Activated CD4-positive, alpha-beta T cell treated with anti-CD3 and anti-CD28 coated beads for 36 hours (primary cell): ENCODE data around the gene TBC1D4. TPM values are rescaled to one million over a fixed set of nuclear protein-coding genes. Genes with fewer than 3 reads are reported as not detected.
A peak's percentile ranks its signal among the peaks of the same experiment; 100 is the strongest.
"Not testable (repeated sequence)": the region's sequence is repeated elsewhere in the genome, so short reads cannot be mapped to it uniquely, and the experiment has no call there.

ENCODE experiments used
- ATAC-seq: fragments of 200-7000 bp; cut with Tn5 transposase; one replicate; pipeline ENCODE4 v1.10.0; 2021; ENCODE audit warnings: mild to moderate bottlenecking, moderate library complexity
- CTCF ChIA-PET: fragments of 350-600 bp; sonication (Branson Sonifier 250); formaldehyde crosslinking; loops from one replicate; lab custom pipeline; 2021; ENCODE audit warnings: antibody characterized with exemption; lab: Charles Lee
- POLR2A ChIA-PET: fragments of 350-600 bp; sonication (Branson Sonifier 250); formaldehyde crosslinking; loops from one replicate; lab custom pipeline; 2021; ENCODE audit warnings: antibody characterized with exemption, inconsistent platforms; lab: Charles Lee
- DNase-seq: peaks from one replicate; pipeline ENCODE4 v3.0.0-alpha.2; 2020
- H3K27ac Mint-ChIP-seq: one replicate; pipeline ENCODE4 v1.8.0; 2021; ENCODE audit warnings: mixed read lengths
- H3K27me3 Mint-ChIP-seq: one replicate; pipeline ENCODE4 v1.8.0; 2021; ENCODE audit warnings: mixed read lengths
- H3K36me3 Mint-ChIP-seq: one replicate; pipeline ENCODE4 v1.8.0; 2021; ENCODE audit warnings: low read depth, mixed read lengths
- H3K4me1 Mint-ChIP-seq: one replicate; pipeline ENCODE4 v1.8.0; 2021; ENCODE audit warnings: mixed read lengths
- H3K4me3 Mint-ChIP-seq: one replicate; pipeline ENCODE4 v1.8.0; 2021; ENCODE audit warnings: mild to moderate bottlenecking, moderate library complexity, mixed read lengths
- H3K9me3 Mint-ChIP-seq: one replicate; pipeline ENCODE4 v1.8.0; 2021; ENCODE audit warnings: low read depth, mixed read lengths
- intact Hi-C, 2 experiments: fragments of 100-400 bp; cut with DNase I in 1 of 2; cut with micrococcal nuclease in 1 of 2; formaldehyde crosslinking; loops; one replicate each; pipeline versions ENCODE4 v1.14.2 to v1.15.1; 2022 to 2024; cut with DNase I, micrococcal nuclease
- total RNA-seq, 2 experiments: library from RNA; stranded (reverse); gene quantifications; one replicate each; pipeline ENCODE4 v1.2.3, GENCODE V29; 2021

The TBC1D4 gene
- total RNA-seq, 2 experiments from 2014 or later = 29.4 to 31.7 TPM

- DNase-seq = peak; percentile 48
- no peaks in the 10 kb centered on the region for H3K27me3 Mint-ChIP-seq
- peak; percentile 80 for ATAC-seq
- CTCF ChIA-PET = interaction anchor here (0.6 to 1.1 kb wide), 4 partner anchors 8 to 1813 kb away, joined by 3 to 6 read pairs (median 3); no protein-coding TSS in a partner anchor
- POLR2A ChIA-PET = interaction anchor here (1.0 kb wide), 1 partner anchor 8 kb away, joined by 4 read pairs; no protein-coding TSS in a partner anchor
- H3K4me3 Mint-ChIP-seq = peak overlapping the region; percentile 69
- no peaks in the 10 kb centered on the region for H3K9me3 Mint-ChIP-seq
- peaks cover 67% of the 10 kb centered on the region for H3K4me1 Mint-ChIP-seq
- H3K27ac Mint-ChIP-seq = peak overlapping the region; percentile 95
- intact Hi-C loops = loop anchor here (1.0 to 5.0 kb wide), 4 partner anchors 8 to 1186 kb away; partner anchors contain the start of gene KLF12 (in 1 of the 2)
- H3K36me3 Mint-ChIP-seq = peaks cover 17% of the 10 kb centered on the region
Measured at GRCh38 chr13:75318138-75318833, 163.7 kb downstream of the TBC1D4 start.

GRCh38 chr13:75316427-75316826, 165.5 kb downstream of the TBC1D4 start:
- peaks cover 21% of the 10 kb centered on the region for H3K36me3 Mint-ChIP-seq
- ATAC-seq = no peak
- ChIA-PET CTCF (interaction anchor here (0.8 to 2.3 kb wide), 5 partner anchors 10 to 57 kb away, joined by 3 to 8 read pairs (median 3); no protein-coding TSS in a partner anchor), POLR2A (interaction anchor here (0.6 kb wide), 1 partner anchor 642 kb away, joined by 3 read pairs; no protein-coding TSS in a partner anchor)
- H3K9me3 Mint-ChIP-seq = no peaks in the 10 kb centered on the region
- H3K27me3 Mint-ChIP-seq = no peaks in the 10 kb centered on the region
- peaks cover 65% of the 10 kb centered on the region for H3K4me1 Mint-ChIP-seq
- peak overlapping the region; percentile 75 for H3K27ac Mint-ChIP-seq
- DNase-seq = no peak
- intact Hi-C loops = loop anchor here in 1 of 2 experiments (5.0 kb wide), 1 partner anchor 1184 kb away; the partner anchor contains the start of gene KLF12
- H3K4me3 Mint-ChIP-seq = no peak overlapping the region

GRCh38 chr13:75312884-75313520, 169.0 kb downstream of the TBC1D4 start:
- Mint-ChIP-seq H3K4me1 (peaks cover 65% of the 10 kb centered on the region), H3K36me3 (peaks cover 30% of the 10 kb centered on the region), H3K27me3 (no peaks in the 10 kb centered on the region), H3K27ac (peak overlapping the region; percentile 64), H3K4me3 (no peak overlapping the region), H3K9me3 (no peaks in the 10 kb centered on the region)
- peak; percentile 92 for ATAC-seq
- DNase-seq = peak; percentile 81
- CTCF ChIA-PET = interaction anchor here (0.7 to 3.1 kb wide), 7 partner anchors 14 to 58 kb away, joined by 3 to 11 read pairs (median 4); no protein-coding TSS in a partner anchor
- intact Hi-C loops = loop anchor here in 1 of 2 experiments (2.0 kb wide), 1 partner anchor 14 kb away; no protein-coding TSS in a partner anchor
- POLR2A ChIA-PET = interaction anchor here (0.6 to 1.1 kb wide), 3 partner anchors 13 to 53 kb away, joined by 3 to 9 read pairs (median 3); no protein-coding TSS in a partner anchor

- H3K9me3 Mint-ChIP-seq = no peaks in the 10 kb centered on the region
- intact Hi-C loops = loop anchor here in 1 of 2 experiments (5.0 kb wide), 1 partner anchor 172 kb away; the partner anchor contains the start of gene TBC1D4
- POLR2A ChIA-PET = no interaction called here
- H3K36me3 Mint-ChIP-seq = peaks cover 51% of the 10 kb centered on the region
- no peak overlapping the region for H3K27ac Mint-ChIP-seq
- CTCF ChIA-PET = interaction anchor here (0.7 to 1.5 kb wide), 5 partner anchors 9 to 56 kb away, joined by 3 to 6 read pairs (median 3); no protein-coding TSS in a partner anchor
- DNase-seq (no peak), ATAC-seq (no peak)
- H3K27me3 Mint-ChIP-seq = no peaks in the 10 kb centered on the region
- no peak overlapping the region for H3K4me3 Mint-ChIP-seq
- peaks cover 59% of the 10 kb centered on the region for H3K4me1 Mint-ChIP-seq
Measured at GRCh38 chr13:75309981-75310580, 171.9 kb downstream of the TBC1D4 start.

GRCh38 chr13:75308222-75308621, 173.7 kb downstream of the TBC1D4 start:
- H3K27me3 Mint-ChIP-seq = no peaks in the 10 kb centered on the region
- ATAC-seq (peak; percentile 77), DNase-seq (peak; percentile 78)
- H3K36me3 Mint-ChIP-seq = peaks cover 67% of the 10 kb centered on the region
- H3K27ac Mint-ChIP-seq = peak overlapping the region; percentile 67
- intact Hi-C loops = loop anchor here in 1 of 2 experiments (5.0 kb wide), 1 partner anchor 174 kb away; the partner anchor contains the start of gene TBC1D4
- ChIA-PET CTCF (no interaction called here), POLR2A (interaction anchor here (0.6 kb wide), 1 partner anchor 197 kb away, joined by 6 read pairs; no protein-coding TSS in a partner anchor)
- H3K9me3 Mint-ChIP-seq = peaks cover 5% of the 10 kb centered on the region
- H3K4me3 Mint-ChIP-seq = no peak overlapping the region
- peaks cover 64% of the 10 kb centered on the region for H3K4me1 Mint-ChIP-seq

- no peak for ATAC-seq
- H3K36me3 Mint-ChIP-seq = peaks cover 65% of the 10 kb centered on the region
- intact Hi-C loops = loop anchor here in 1 of 2 experiments (2.0 to 5.0 kb wide), 2 partner anchors 15 to 175 kb away; partner anchors contain the start of gene TBC1D4
- POLR2A ChIA-PET = no interaction called here
- DNase-seq = no peak
- H3K27me3 Mint-ChIP-seq = no peaks in the 10 kb centered on the region
- H3K27ac Mint-ChIP-seq = peak overlapping the region; percentile 60
- H3K9me3 Mint-ChIP-seq = peaks cover 5% of the 10 kb centered on the region
- CTCF ChIA-PET = interaction anchor here (1.3 to 1.4 kb wide), 2 partner anchors 17 to 20 kb away, joined by 3 to 4 read pairs; no protein-coding TSS in a partner anchor
- H3K4me1 Mint-ChIP-seq = peaks cover 56% of the 10 kb centered on the region
- H3K4me3 Mint-ChIP-seq = no peak overlapping the region
Measured at GRCh38 chr13:75307370-75307949, 174.5 kb downstream of the TBC1D4 start.

GRCh38 chr13:75306967-75307366, 175.0 kb downstream of the TBC1D4 start:
- H3K4me1 Mint-ChIP-seq = peaks cover 53% of the 10 kb centered on the region
- ATAC-seq, POLR2A ChIA-PET, H3K4me3 Mint-ChIP-seq, DNase-seq, H3K27me3 Mint-ChIP-seq, H3K9me3 Mint-ChIP-seq: not testable (repeated sequence)
- CTCF ChIA-PET = interaction anchor here (1.3 to 1.4 kb wide), 2 partner anchors 16 to 20 kb away, joined by 3 to 4 read pairs; no protein-coding TSS in a partner anchor
- peak overlapping the region; percentile 72 for H3K27ac Mint-ChIP-seq
- intact Hi-C loops = loop anchor here in 1 of 2 experiments (2.0 to 5.0 kb wide), 2 partner anchors 14 to 175 kb away; partner anchors contain the start of gene TBC1D4
- H3K36me3 Mint-ChIP-seq = peaks cover 62% of the 10 kb centered on the region

- ChIA-PET CTCF (no interaction called here), POLR2A (no interaction called here)
- no peak overlapping the region for H3K4me3 Mint-ChIP-seq
- peaks cover 5% of the 10 kb centered on the region for H3K9me3 Mint-ChIP-seq
- ATAC-seq (no peak), DNase-seq (no peak)
- intact Hi-C loops = loop anchor here in 1 of 2 experiments (5.0 kb wide), 1 partner anchor 177 kb away; the partner anchor contains the start of gene TBC1D4
- H3K4me1 Mint-ChIP-seq = peaks cover 49% of the 10 kb centered on the region
- H3K27me3 Mint-ChIP-seq = no peaks in the 10 kb centered on the region
- H3K36me3 Mint-ChIP-seq = peaks cover 47% of the 10 kb centered on the region
- H3K27ac Mint-ChIP-seq = no peak overlapping the region
Measured at GRCh38 chr13:75305059-75305458, 176.9 kb downstream of the TBC1D4 start.

GRCh38 chr13:75303263-75303662, 178.7 kb downstream of the TBC1D4 start:
- ChIA-PET POLR2A (no interaction called here), CTCF (interaction anchor here (0.6 to 1.0 kb wide), 2 partner anchors 95 to 131 kb away, joined by 3 read pairs; no protein-coding TSS in a partner anchor)
- peaks cover 47% of the 10 kb centered on the region for H3K36me3 Mint-ChIP-seq
- H3K9me3 Mint-ChIP-seq = peaks cover 5% of the 10 kb centered on the region
- no peak overlapping the region for H3K4me3 Mint-ChIP-seq
- ATAC-seq (no peak), DNase-seq (no peak)
- intact Hi-C loops = no loop called here
- peaks cover 53% of the 10 kb centered on the region for H3K4me1 Mint-ChIP-seq
- H3K27ac Mint-ChIP-seq = no peak overlapping the region
- H3K27me3 Mint-ChIP-seq = no peaks in the 10 kb centered on the region

- Mint-ChIP-seq H3K27me3 (no peaks in the 10 kb centered on the region), H3K4me1 (peaks cover 49% of the 10 kb centered on the region), H3K4me3 (no peak overlapping the region), H3K27ac (no peak overlapping the region), H3K36me3 (peaks cover 47% of the 10 kb centered on the region), H3K9me3 (peaks cover 5% of the 10 kb centered on the region)
- no peak for ATAC-seq
- intact Hi-C loops = no loop called here
- no peak for DNase-seq
- CTCF ChIA-PET = interaction anchor here (1.4 kb wide), 2 partner anchors 29 to 66 kb away, joined by 4 to 5 read pairs; no protein-coding TSS in a partner anchor
- POLR2A ChIA-PET = no interaction called here
Measured at GRCh38 chr13:75302071-75302698, 179.8 kb downstream of the TBC1D4 start.
